Lung microvascular endothelial cell (primary cell): ENCODE data around the gene STRN4. TPM values are rescaled to one million over a fixed set of nuclear protein-coding genes. Genes with fewer than 3 reads are reported as not detected.
"Not testable (repeated sequence)": the region's sequence is repeated elsewhere in the genome, so short reads cannot be mapped to it uniquely, and the experiment has no call there.

ENCODE experiments used
- DNase-seq, 2 donors: peaks; one replicate each; pipeline versions ENCODE4 v3.0.0 to v3.0.0-alpha.2; 2010; ENCODE audit warnings: low read depth in 2 of 2
- total RNA-seq: library from RNA; depleted of rRNA; stranded (reverse); fragments of >200 nt; gene quantifications from 2 replicates; pipeline ENCODE4 v1.2.1, GENCODE V29; 2014

The STRN4 gene
- 67.6 and 84.3 TPM in 2 replicates for total RNA-seq

DNA sequence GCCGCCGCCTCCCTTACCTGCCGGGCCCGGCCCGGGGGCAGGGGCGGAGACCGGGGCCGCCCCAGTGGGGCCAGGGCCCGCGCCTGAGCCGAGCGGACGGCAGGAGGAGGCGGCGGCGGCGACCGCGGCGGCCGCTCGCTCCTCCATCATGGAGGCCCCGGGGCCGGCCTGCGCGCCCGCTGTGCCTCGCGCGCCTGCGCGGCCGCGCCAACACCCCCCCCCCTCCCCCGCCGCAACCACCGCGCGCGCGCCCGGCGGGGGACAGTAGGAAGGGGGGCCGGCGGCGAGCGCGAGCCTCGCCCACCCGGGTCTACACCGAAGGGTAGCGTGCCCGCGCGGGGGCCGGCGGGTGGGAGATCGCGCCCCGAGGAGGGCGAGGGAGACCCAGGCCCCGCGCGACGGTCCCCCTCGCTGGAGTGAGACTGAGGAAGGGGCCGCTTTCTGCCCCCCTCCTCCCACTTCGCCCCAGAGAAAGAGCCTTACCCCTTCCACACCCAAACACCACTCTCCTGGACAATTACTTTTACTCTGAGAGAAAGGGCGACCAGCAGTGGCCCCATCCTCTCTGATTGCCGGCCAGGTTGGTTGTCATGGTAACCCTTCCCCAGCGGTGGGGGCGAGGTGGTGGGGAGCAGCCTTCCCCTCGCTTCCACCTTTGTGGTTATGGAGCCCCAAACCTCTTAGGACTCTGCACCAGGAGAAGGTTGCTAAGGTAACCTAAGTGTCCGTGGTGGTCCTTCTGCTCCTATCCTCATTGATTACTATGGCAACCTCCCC lies at the start of gene STRN4:
Gene STRN4 (minus strand): TSS at position 170 of the 777 bp plus-strand sequence. CDS start 20 bp downstream, at position 150.
- DNase-seq = peak; percentile 47 to 74

- peak in 1 of 2 donors; percentile 9 for DNase-seq
These were observed 45.7 kb upstream of the STRN4 start for GRCh38 chr19:46791944-46792343.

- no peak for DNase-seq
These were observed 43.1 kb upstream of the STRN4 start for GRCh38 chr19:46789371-46789770.

DNA sequence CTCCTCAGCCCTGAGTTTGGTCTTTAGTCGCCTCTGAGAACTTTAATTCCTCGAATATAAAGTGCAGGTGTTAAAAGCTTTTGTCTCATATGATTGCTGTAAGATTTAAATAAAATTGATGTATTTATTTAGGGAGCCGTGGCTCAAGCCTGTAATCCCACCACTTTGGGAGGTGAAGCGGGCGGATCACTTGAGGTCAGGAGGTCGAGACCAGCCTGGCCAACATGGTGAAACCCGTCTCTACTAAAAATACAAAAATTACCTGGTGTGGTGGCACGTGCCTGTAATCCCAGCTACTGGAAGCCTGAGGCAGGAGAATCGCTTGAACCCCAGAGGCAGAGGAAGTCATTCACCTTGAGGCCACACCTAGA lies 42.7 kb upstream of the STRN4 start:
- no peak for DNase-seq

- DNase-seq = peak; percentile 94 to 95
These were observed 42.2 kb upstream of the STRN4 start, which contains the start of gene SLC1A5 for GRCh38 chr19:46788262-46788967. SLC1A5 (minus strand) TSS chr19:46788594; CDS start chr19:46787965, 629 bp downstream.

DNA sequence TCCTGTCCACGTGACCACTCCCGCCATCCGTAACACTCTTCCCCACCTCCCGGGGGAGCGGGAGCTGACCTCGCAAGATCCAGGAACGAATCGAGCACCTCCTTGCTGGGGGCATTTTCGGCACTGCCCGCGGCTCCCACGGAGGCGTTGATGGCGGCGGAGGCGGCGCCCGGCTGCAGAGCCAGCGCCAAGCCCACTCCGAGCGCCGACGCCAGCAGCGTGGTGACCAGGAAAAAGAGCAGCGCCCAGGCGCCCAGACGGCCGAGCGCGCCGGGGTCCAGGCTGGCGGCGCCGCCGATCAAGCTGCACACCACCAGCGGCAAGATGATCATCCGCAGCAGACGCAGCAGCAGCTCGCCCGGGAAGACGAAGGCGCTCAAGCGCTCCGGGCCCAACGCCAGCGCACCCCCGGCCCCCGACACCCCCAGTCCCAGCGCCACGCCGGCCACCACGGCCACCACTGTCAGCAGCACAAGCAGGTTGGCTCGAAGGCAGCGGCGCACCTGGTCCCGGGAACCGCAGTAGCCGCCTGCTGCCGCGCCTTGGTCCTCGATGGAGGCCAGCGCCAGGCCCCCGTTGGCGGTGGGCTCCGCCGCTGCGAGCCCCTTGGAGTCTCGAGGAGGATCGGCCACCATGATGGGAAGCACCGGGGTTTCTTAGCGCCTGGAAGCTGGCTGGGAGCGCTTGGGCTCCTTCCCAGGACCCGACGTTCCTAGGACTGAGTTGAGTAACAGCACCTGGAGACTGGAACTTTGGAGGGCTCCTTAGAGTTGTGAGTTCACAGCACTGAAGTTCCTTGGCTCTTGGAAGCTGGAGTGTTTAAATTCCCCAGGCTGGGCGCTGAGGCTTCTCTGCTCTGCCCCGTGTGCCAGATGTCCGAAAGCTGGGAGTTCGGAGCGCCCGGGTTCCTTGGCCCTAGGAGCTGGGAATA lies 41.3 kb upstream of the STRN4 start:
- DNase-seq = peak; percentile 51 to 53

- DNase-seq = no peak
These were observed 40.7 kb upstream of the STRN4 start for GRCh38 chr19:46787040-46787330.

DNA sequence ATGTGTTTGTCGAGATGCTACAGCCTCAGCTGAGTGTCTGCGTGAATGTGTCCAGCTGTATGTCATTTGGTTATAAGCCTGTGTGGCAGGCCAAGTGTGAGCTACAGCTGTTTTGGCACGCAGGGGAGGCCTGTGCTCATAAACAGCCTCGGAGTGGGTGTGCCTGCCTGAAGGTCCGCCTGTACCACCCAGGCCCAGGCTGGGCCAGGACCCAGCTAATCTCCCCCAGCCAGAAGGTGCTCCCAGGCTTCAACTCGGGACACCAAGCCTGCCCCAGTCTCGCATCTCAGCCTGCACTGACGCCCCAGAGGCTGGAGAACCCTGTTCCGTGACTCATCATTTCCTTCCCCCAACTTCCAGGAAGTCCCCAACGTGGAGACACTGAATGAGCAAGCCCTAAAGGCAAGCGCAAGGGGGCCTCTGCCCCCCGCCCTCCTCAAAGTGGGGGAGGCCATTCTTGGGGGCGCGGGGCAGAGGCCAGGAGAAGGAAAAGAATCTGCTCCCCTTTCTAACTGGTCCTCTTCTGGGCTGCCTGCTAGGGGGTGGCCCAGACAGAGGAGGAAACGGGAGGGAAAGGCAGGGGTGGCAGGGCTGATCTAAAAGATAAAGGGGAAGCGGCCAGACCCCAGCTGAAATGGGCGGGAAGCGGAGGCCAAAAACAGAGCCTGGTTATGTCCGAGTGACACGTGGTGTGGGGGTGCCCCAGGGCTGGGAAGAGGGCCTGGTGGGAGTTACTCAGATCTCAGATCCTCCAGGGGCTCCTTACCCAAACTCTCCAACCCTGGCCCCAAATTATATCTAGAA lies 40.2 kb upstream of the STRN4 start:
- peak; percentile 65 to 83 for DNase-seq

DNA sequence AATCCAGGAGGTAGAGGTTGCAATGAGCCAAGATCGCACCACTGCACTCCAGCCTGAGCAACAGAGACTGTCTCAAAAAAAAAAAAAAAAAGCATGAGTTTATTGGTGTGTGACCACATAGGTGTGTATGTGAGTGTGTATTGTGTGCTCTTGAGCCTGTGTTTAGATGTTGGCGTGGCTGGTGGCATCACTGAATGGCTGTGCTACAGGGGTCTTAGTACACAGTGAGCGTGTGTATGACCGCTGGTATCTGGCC lies 39.7 kb upstream of the STRN4 start:
- DNase-seq = no peak

GRCh38 chr19:46785054-46785979 lies 39.1 kb upstream of the STRN4 start:
- DNase-seq = no peak

GRCh38 chr19:46784262-46785053 lies 38.2 kb upstream of the STRN4 start:
- peak; percentile 33 to 68 for DNase-seq

- peak; percentile 15 to 20 for DNase-seq
These were observed 37.4 kb upstream of the STRN4 start for GRCh38 chr19:46783670-46784069.

DNA sequence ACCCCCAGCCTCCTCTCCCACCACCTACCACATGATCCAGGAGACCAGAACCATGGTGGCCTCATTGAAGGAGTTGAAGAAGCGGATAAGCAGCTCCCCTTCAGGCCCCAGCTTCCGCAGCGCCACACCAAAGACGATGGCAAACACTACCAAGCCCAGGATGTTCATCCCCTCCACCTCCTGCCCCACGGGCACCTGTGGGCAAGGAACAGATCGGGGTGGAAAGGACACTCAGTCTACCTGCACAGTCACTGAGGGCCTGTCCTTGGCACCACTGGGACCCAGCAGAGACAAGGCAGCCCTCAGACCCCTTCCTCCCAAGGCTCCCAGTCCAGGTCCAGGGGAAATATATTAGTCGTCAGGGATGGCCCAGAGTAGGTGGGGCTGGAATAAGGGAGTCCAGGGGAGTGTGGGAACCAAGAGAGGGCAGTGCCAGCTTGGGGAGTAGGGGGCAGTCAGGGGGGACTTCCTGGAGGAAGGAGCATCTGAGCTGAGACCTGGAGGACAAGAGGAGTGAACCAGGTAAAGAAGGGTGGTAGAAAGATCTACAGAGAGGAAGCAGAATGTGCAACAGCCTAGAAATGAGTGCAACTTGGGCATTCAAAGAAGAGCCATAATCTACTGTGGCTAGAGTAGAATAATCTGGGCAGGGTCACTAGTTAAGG lies 36.2 kb upstream of the STRN4 start:
- DNase-seq = no peak

DNA sequence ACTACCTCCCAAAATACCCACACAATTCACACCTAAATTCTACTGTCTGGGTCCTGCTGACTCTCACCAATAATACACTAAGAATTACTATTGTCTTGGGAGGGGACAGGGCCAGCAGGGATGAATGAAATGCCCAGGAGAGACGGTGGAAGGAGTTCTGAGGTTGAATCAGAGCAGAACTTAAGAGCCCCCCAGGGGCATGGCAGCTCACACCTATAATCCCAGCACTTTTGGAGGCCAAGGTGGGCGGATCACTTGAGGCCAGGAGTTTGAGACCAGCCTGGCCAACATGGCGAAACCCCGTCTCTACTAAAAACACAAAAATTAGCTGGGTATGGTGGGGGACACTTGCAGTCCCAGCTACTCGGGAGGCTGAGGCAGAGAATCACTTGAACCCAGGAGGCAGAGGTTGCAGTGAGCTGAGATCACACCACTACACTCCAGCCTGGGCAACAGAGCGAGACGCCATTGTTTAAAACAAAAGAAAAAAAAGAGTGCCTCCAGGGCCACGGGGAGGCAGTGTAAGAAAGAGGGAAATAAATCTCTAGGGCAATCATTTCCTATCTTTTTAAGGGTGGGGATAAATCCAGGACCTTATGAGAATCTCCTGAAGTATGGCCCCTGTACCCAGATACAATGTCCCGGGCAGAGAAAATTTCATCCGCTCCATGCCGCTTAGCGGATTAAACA lies 31.9 kb upstream of the STRN4 start:
- not testable (repeated sequence) for DNase-seq

GRCh38 chr19:46776927-46777911 lies 31.0 kb upstream of the STRN4 start:
- no peak for DNase-seq

GRCh38 chr19:46775642-46776258 lies 29.5 kb upstream of the STRN4 start:
- no peak for DNase-seq

- DNase-seq = no peak
These were observed 26.8 kb upstream of the STRN4 start for GRCh38 chr19:46773018-46773399.
